Panc1 (cell line): Measurements from ENCODE around the gene EXD3. TPM values are rescaled to one million over a fixed set of nuclear protein-coding genes. Genes with fewer than 3 reads are reported as not detected.

Experiments
- ATAC-seq: fragments of 200-7000 bp; cut with Tn5 transposase; 2 replicates; pipeline ENCODE4 v1.9.1; 2020; ENCODE audit warnings: mild to moderate bottlenecking, moderate library complexity
- BruUV-seq: library from RNA; stranded (reverse); fragments of 400-500 nt; replicated peaks from 2 replicates; lab custom pipeline; 2021; lab: Mats Ljungman, UMichigan
- CTCF ChIA-PET: fragments of 300-600 bp; sonication (Branson Sonifier 250); formaldehyde crosslinking; loops from one replicate; lab custom pipeline; 2022; ENCODE audit warnings: antibody characterized with exemption; lab: Charles Lee
- POLR2A ChIA-PET: fragments of 300-600 bp; sonication (Branson Sonifier 250); formaldehyde crosslinking; loops from one replicate; lab custom pipeline; 2022; ENCODE audit warnings: antibody characterized with exemption; lab: Charles Lee
- DNase-seq: peaks from one replicate; pipeline ENCODE4 v3.0.0-alpha.2; 2010; ENCODE audit warnings: low read depth, low spot score
- H3K27ac ChIP-seq: 2 replicates; pipeline ENCODE4 v1.5.1; 2011; ENCODE audit warnings: mild to moderate bottlenecking, low read length, inconsistent platforms
- H3K27me3 ChIP-seq: fragments of 200-500 bp; sonication (Bioruptor generic); 2 replicates; pipeline ENCODE4 v1.6.0; 2014; ENCODE audit warnings: low read length, inconsistent platforms; ENCODE audit not compliant: control insufficient read depth, insufficient read depth
- H3K36me3 ChIP-seq: fragments of 200-500 bp; sonication (Bioruptor generic); 2 replicates; pipeline ENCODE4 v1.5.1; 2014; ENCODE audit warnings: inconsistent platforms, mild to moderate bottlenecking, low read length, moderate library complexity; ENCODE audit not compliant: control insufficient read depth, insufficient read depth
- H3K4me1 ChIP-seq: 2 replicates; pipeline ENCODE4 v1.5.1; 2011; ENCODE audit warnings: inconsistent platforms, mild to moderate bottlenecking, low read length, moderate library complexity; ENCODE audit not compliant: control insufficient read depth, insufficient read depth
- H3K4me3 ChIP-seq, 2 experiments: 2 replicates each; pipeline ENCODE4 v1.5.1; 2011 to 2012; ENCODE audit warnings: low read depth in 2 of 2, low read length in 2 of 2, mild to moderate bottlenecking in 2 of 2, inconsistent platforms in 1 of 2, moderate library complexity in 1 of 2
- H3K9me3 ChIP-seq: fragments of 200-500 bp; sonication (Bioruptor generic); 2 replicates; pipeline ENCODE4 v1.5.1; 2014; ENCODE audit warnings: low read depth, mild to moderate bottlenecking, inconsistent platforms, low read length, moderate library complexity; ENCODE audit not compliant: control insufficient read depth, insufficient read depth
- POLR2AphosphoS5 ChIP-seq: IDR thresholded peaks from 2 replicates; pipeline ENCODE4 v1.6.1; 2012; ENCODE audit warnings: mild to moderate bottlenecking, low read depth, low read length, moderate library complexity
- SIN3A ChIP-seq: IDR thresholded peaks from 2 replicates; pipeline ENCODE4 v1.6.1; 2012; ENCODE audit warnings: low read depth, mild to moderate bottlenecking, low read length, moderate library complexity, borderline replicate concordance; ENCODE audit not compliant: insufficient read depth
- TCF7L2 ChIP-seq: IDR thresholded peaks from 2 replicates; pipeline ENCODE4 v1.6.1; 2011; ENCODE audit warnings: mild to moderate bottlenecking, low read depth, low read length, inconsistent platforms
- in situ Hi-C: cut with HindIII; loops from 2 replicates; pipeline ENCODE4 v1.10.0; 2016; ENCODE audit warnings: low sequenced_read_pairs, low pct_unique_long_range_greater_than_20kb
- intact Hi-C: fragments of 100-400 bp; cut with micrococcal nuclease; formaldehyde crosslinking; loops from one replicate; pipeline ENCODE4 v1.10.0; 2022; ENCODE audit not compliant: unreplicated experiment
- total RNA-seq: library from RNA; stranded (reverse); gene quantifications from one replicate; pipeline ENCODE4 v1.2.1, GENCODE V29; 2021; ENCODE audit not compliant: unreplicated experiment
- TF ChIP-seq, protein P1 (sequence below), 2 experiments: IDR thresholded peaks; 2 replicates each; pipeline ENCODE4 v1.6.1; 2011 to 2012; ENCODE audit warnings: low read depth in 2 of 2, control low read depth in 1 of 2, low read length in 1 of 2, mild to moderate bottlenecking in 1 of 2, moderate library complexity in 1 of 2; ENCODE audit not compliant: insufficient read depth in 1 of 2
- TF ChIP-seq, protein P2 (sequence below): fragments of 450-650 bp; IDR thresholded peaks from 2 replicates; pipeline ENCODE4 v1.5.1; 2017; ENCODE audit warnings: mild to moderate bottlenecking

Gene EXD3
- total RNA-seq, 1 experiment from 2014 or later, result 9.2 TPM

DNA sequence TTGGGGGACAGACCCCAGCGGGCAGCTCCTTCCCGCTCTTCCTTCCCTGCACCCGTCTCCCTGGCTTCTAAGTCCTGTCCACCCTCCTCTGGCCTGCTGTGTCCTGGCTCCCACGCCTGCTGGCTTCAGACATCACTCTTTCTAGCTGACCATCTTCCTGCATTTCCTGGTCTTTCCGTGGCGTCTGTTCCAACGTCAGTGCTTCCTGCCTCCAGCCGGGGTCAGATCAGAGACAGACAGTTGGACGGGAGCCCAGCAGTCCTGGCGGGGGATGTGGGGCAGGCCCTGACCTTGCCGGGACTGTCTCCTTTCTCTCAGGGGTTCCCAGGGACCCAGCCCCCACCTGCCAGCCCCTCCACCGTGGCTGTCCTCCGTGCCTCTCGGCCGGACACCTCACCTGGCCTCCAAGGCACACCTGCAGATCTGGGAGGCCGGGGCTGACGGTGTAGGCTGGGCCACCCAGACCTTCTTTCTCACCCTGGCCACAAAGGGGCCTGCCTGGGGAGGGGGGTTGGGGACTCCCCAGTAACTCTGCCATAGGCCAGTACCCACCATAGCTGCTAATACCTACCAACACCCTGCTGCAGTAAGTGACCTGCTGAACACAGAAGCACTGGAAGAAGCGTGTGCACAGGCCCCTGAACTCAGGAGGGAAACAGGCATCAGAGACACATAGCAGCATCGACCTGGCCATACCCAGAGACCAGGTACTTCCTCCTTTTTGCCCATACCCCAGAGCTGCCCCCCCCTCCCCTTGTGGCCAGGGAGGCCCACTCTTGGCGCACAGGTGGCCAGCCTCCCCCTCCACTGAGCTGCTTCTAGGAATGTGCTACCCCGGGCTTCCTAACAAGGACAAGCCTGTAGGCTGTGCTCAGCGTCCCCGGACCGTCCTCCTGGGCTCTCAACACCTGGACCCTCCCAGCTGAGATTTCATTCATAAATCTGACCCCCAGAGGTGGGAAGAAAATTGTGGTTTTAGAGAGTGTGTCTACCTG, 126.0 kb downstream of the EXD3 start:
- H3K4me1 ChIP-seq, result peaks cover 30% of the 10 kb centered on the region
- H3K36me3 ChIP-seq, result no peaks in the 10 kb centered on the region
- no peaks in the 10 kb centered on the region for H3K9me3 ChIP-seq
- POLR2A ChIA-PET, result no interaction called here
- no peak for DNase-seq
- TF ChIP-seq SIN3A (no peak), TCF7L2 (no peak), POLR2AphosphoS5 (no peak)
- TF ChIP-seq, protein P1, sequence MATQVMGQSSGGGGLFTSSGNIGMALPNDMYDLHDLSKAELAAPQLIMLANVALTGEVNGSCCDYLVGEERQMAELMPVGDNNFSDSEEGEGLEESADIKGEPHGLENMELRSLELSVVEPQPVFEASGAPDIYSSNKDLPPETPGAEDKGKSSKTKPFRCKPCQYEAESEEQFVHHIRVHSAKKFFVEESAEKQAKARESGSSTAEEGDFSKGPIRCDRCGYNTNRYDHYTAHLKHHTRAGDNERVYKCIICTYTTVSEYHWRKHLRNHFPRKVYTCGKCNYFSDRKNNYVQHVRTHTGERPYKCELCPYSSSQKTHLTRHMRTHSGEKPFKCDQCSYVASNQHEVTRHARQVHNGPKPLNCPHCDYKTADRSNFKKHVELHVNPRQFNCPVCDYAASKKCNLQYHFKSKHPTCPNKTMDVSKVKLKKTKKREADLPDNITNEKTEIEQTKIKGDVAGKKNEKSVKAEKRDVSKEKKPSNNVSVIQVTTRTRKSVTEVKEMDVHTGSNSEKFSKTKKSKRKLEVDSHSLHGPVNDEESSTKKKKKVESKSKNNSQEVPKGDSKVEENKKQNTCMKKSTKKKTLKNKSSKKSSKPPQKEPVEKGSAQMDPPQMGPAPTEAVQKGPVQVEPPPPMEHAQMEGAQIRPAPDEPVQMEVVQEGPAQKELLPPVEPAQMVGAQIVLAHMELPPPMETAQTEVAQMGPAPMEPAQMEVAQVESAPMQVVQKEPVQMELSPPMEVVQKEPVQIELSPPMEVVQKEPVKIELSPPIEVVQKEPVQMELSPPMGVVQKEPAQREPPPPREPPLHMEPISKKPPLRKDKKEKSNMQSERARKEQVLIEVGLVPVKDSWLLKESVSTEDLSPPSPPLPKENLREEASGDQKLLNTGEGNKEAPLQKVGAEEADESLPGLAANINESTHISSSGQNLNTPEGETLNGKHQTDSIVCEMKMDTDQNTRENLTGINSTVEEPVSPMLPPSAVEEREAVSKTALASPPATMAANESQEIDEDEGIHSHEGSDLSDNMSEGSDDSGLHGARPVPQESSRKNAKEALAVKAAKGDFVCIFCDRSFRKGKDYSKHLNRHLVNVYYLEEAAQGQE (IDR thresholded peaks at IDR 0.05; ENCODE audit: insufficient read depth in 1 of 2, low read depth in 2 of 2, low read length in 1 of 2), result no peak
- TF ChIP-seq, protein P2, sequence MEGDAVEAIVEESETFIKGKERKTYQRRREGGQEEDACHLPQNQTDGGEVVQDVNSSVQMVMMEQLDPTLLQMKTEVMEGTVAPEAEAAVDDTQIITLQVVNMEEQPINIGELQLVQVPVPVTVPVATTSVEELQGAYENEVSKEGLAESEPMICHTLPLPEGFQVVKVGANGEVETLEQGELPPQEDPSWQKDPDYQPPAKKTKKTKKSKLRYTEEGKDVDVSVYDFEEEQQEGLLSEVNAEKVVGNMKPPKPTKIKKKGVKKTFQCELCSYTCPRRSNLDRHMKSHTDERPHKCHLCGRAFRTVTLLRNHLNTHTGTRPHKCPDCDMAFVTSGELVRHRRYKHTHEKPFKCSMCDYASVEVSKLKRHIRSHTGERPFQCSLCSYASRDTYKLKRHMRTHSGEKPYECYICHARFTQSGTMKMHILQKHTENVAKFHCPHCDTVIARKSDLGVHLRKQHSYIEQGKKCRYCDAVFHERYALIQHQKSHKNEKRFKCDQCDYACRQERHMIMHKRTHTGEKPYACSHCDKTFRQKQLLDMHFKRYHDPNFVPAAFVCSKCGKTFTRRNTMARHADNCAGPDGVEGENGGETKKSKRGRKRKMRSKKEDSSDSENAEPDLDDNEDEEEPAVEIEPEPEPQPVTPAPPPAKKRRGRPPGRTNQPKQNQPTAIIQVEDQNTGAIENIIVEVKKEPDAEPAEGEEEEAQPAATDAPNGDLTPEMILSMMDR, result no peak
- in situ Hi-C loops (no loop called here), intact Hi-C loops (loop anchor here (10.0 kb wide), 1 partner anchor 128 kb away; the partner anchor contains the start of genes EXD3 and NOXA1)
- H3K27me3 ChIP-seq, result no peaks in the 10 kb centered on the region
- peak overlapping the region in 1 of 2 experiments; percentile 36; a peak in 2 of 4 replicates for H3K4me3 ChIP-seq
- peak; percentile 14; the same call in 1 of the 2 replicates for ATAC-seq
- CTCF ChIA-PET, result interaction anchor here (0.6 to 0.7 kb wide), 3 partner anchors 12 to 111 kb away, joined by 3 to 5 read pairs (median 5); no protein-coding TSS in a partner anchor
- no TSS peak for BruUV-seq
- peak overlapping the region; percentile 87 for H3K27ac ChIP-seq

DNA sequence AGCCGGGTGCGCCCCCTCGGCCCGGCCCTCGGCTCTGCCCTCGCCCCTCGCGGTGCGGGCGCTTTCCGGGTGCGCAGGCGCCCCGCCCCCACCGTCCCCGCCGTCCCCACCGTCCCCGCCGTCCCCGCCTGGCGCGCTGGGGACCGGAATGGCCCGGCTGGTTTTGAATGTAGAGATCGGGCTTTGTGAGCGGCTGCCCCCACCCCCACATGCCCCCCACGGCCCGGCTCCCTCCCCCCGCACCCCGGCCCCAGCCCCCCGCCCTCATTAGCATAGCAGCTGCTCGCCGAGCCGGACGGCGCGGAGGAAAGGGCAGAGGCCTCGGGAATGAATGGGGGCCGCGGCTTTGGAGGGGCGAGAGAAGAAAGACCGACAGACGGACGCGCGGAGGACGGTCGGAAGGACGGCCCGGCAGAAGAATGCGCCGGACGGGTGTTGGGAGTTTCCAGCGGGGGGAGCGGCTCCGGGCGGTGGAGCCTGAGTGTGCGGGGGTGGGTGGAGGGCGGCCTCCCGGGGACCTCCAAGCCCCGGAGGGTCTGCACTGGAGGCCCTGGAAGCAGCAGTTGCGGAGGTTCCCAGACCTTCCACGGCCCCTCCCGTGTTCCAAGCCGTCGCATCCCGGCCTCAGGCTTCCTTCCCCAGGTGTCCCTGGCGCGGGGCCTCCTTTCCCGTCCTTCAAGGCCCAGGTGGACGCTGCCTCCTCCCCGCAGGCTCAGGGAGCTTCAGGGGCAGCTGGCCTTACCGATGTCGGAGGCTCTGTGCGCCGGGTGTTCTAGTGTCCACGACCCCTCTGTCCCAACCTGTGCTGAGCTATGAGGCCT, 126.9 kb downstream of the EXD3 start:
- ChIA-PET POLR2A (no interaction called here), CTCF (interaction anchor here (0.7 kb wide), 1 partner anchor 11 kb away, joined by 5 read pairs; no protein-coding TSS in a partner anchor)

More for the DNA sequence above, 126.9 kb downstream of the EXD3 start:
- Histone ChIP-seq H3K4me1 (peaks cover 30% of the 10 kb centered on the region), H3K27ac (peak overlapping the region; percentile 70), H3K27me3 (no peaks in the 10 kb centered on the region), H3K36me3 (no peaks in the 10 kb centered on the region), H3K4me3 (peak overlapping the region; percentile 36), H3K9me3 (no peaks in the 10 kb centered on the region)
- TF ChIP-seq SIN3A, result no peak
- TF ChIP-seq TCF7L2, result no peak
- no peak for TF ChIP-seq POLR2AphosphoS5
- TF ChIP-seq, protein P2, result no peak
- TF ChIP-seq, protein P1 (IDR thresholded peaks at IDR 0.05; ENCODE audit: insufficient read depth in 1 of 2, low read depth in 2 of 2, low read length in 1 of 2), result no peak
- ATAC-seq, result peak; percentile 7
- BruUV-seq, result no TSS peak
- no peak for DNase-seq
- in situ Hi-C loops (no loop called here), intact Hi-C loops (loop anchor here (10.0 kb wide), 1 partner anchor 129 kb away; the partner anchor contains the start of genes EXD3 and NOXA1)
